MM.1S (cell line): ENCODE data around the gene EEF1E1.

Experiments
- EZH2 ChIP-seq: fragments of 300-600 bp; sonication (generic); optimal IDR thresholded peaks from 2 replicates; pipeline ENCODE3; 2017; ENCODE audit warnings: low read depth, mild to moderate bottlenecking, antibody characterized with exemption, low read length, mixed read lengths
- TF ChIP-seq, protein P1 (sequence below): fragments of 300-600 bp; sonication (generic); IDR thresholded peaks from 2 replicates; pipeline ENCODE4 v1.5.1; 2016; ENCODE audit warnings: antibody characterized with exemption, low read length, mixed read lengths

DNA sequence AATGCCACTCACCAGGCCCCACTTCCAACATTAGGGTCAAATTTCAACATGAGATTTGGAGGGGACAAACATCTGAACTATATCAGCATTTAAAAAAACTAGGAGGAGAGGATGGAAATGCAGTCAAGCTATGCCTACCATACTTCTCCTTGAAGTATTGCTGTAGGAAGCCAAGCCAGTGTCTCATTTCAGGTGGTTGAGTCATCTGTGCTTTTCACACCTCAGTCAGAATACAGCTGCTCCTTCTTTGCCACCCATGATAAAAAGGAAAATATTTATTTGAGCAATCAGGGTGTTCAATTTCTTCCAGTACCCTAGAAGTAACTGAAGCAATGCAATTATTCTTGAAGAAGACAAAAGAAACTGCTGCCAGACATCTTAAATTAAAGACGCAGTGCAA is 47.0 kb upstream of the EEF1E1 start:
- TF ChIP-seq EZH2, result no peak
- TF ChIP-seq, protein P1, sequence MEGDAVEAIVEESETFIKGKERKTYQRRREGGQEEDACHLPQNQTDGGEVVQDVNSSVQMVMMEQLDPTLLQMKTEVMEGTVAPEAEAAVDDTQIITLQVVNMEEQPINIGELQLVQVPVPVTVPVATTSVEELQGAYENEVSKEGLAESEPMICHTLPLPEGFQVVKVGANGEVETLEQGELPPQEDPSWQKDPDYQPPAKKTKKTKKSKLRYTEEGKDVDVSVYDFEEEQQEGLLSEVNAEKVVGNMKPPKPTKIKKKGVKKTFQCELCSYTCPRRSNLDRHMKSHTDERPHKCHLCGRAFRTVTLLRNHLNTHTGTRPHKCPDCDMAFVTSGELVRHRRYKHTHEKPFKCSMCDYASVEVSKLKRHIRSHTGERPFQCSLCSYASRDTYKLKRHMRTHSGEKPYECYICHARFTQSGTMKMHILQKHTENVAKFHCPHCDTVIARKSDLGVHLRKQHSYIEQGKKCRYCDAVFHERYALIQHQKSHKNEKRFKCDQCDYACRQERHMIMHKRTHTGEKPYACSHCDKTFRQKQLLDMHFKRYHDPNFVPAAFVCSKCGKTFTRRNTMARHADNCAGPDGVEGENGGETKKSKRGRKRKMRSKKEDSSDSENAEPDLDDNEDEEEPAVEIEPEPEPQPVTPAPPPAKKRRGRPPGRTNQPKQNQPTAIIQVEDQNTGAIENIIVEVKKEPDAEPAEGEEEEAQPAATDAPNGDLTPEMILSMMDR, result no peak
